K562 (cell line): ENCODE measurements around the gene TPRG1L. TPM values are rescaled to one million over a fixed set of nuclear protein-coding genes. Genes with fewer than 3 reads are reported as not detected.

ENCODE experiments used
- ARID2 ChIP-seq: fragments of 450-650 bp; IDR thresholded peaks from 2 replicates; pipeline ENCODE4 v1.6.1; 2017; ENCODE audit warnings: antibody characterized with exemption, mild to moderate bottlenecking
- BCL6 ChIP-seq: fragments of 250-450 bp; sonication (Bioruptor Pico); IDR thresholded peaks from 2 replicates; pipeline ENCODE4 v1.4.0; 2020
- BMI1 ChIP-seq: fragments of 150-350 bp; IDR thresholded peaks from 2 replicates; pipeline ENCODE4 v1.6.1; 2014; ENCODE audit warnings: low read length
- DPF2 ChIP-seq: fragments of 450-650 bp; IDR thresholded peaks from 2 replicates; pipeline ENCODE4 v1.6.1; 2016
- EGR1 ChIP-seq: fragments of 450-650 bp; conservative IDR thresholded peaks from 2 replicates; pipeline ENCODE4 v1.6.1; 2017; ENCODE audit warnings: mild to moderate bottlenecking
- EHMT2 ChIP-seq: fragments of 450-650 bp; IDR thresholded peaks from 2 replicates; pipeline ENCODE4 v1.6.1; 2018; ENCODE audit warnings: antibody characterized with exemption
- ELF4 ChIP-seq: fragments of 450-650 bp; formaldehyde crosslinking; IDR thresholded peaks from 2 replicates; pipeline ENCODE4 v1.4.0; 2022; ENCODE audit warnings: missing genetic modification characterization
- ETS1 ChIP-seq: conservative IDR thresholded peaks from 2 replicates; pipeline ENCODE4 v1.6.1; 2011; ENCODE audit warnings: low read depth, mild to moderate bottlenecking, low read length; ENCODE audit not compliant: control insufficient read depth
- ETV5 ChIP-seq: sonication (generic); formaldehyde crosslinking; IDR thresholded peaks from 2 replicates; pipeline ENCODE4 v1.4.0; 2020; ENCODE audit warnings: low read depth, mild to moderate bottlenecking, missing genetic modification reagents
- HDAC2 ChIP-seq: fragments of 450-650 bp; IDR thresholded peaks from 2 replicates; pipeline ENCODE4 v1.6.1; 2016; ENCODE audit warnings: mild to moderate bottlenecking
- HMBOX1 ChIP-seq: sonication (generic); IDR thresholded peaks from 2 replicates; pipeline ENCODE4 v1.6.1; 2016
- IRF2 ChIP-seq: sonication (generic); formaldehyde crosslinking; IDR thresholded peaks from 2 replicates; pipeline ENCODE4 v1.8.1; 2022; ENCODE audit warnings: mild to moderate bottlenecking, missing genetic modification reagents
- KAT2B ChIP-seq: IDR thresholded peaks from one replicate; pipeline ENCODE4 v1.6.1; 2012; ENCODE audit warnings: low read depth, mild to moderate bottlenecking, control low read depth, inconsistent platforms, low read length, moderate library complexity
- NBN ChIP-seq: fragments of 450-650 bp; IDR thresholded peaks from 2 replicates; pipeline ENCODE4 v1.6.1; 2016; ENCODE audit warnings: low read depth, mild to moderate bottlenecking
- PHB2 ChIP-seq: fragments of 450-650 bp; IDR thresholded peaks from 2 replicates; pipeline ENCODE4 v1.6.1; 2017; ENCODE audit warnings: low read depth
- SAP30 ChIP-seq: fragments of 200-600 bp; sonication (generic); IDR thresholded peaks from 2 replicates; pipeline ENCODE4 v1.6.1; 2012; ENCODE audit warnings: borderline replicate concordance, low read depth, mild to moderate bottlenecking, moderate library complexity, low read length, control low read depth, inconsistent platforms; ENCODE audit not compliant: insufficient read depth, poor library complexity, severe bottlenecking
- SMARCA5 ChIP-seq: fragments of 450-650 bp; IDR thresholded peaks from 2 replicates; pipeline ENCODE4 v1.6.1; 2016
- XRCC3 ChIP-seq: fragments of 450-650 bp; IDR thresholded peaks from 2 replicates; pipeline ENCODE4 v1.6.1; 2017; ENCODE audit warnings: mild to moderate bottlenecking, moderate library complexity
- ZFP36 ChIP-seq: fragments of 150-350 bp; IDR thresholded peaks from 2 replicates; pipeline ENCODE4 v1.6.1; 2018; ENCODE audit warnings: low read length, low read depth; ENCODE audit not compliant: partially characterized antibody
- ZNF407 ChIP-seq: fragments of 450-650 bp; IDR thresholded peaks from 2 replicates; pipeline ENCODE4 v1.6.1; 2016; ENCODE audit warnings: low read depth
- polyA plus RNA-seq, 8 experiments: library from polyadenylated mRNA; depleted of rRNA in 4 of 8; stranded (reverse) in 5 of 8; unstranded in 3 of 8; fragments of >200 nt; fragmentation: Nextera tagmentation in 2 of 8; fragmentation: Illumina TruSeq in 1 of 8; extraction: Ambion mirVana in 2 of 8; extraction: Trizol in 1 of 8; gene quantifications; 2 replicates each; pipeline versions ENCODE4 v1.2.1 to v1.2.3, GENCODE V29; 2011 to 2014; ENCODE audit warnings: inconsistent platforms in 1 of 8, missing spikeins in 1 of 8
- total RNA-seq, 7 experiments: library from RNA; depleted of rRNA in 6 of 7; stranded (reverse); fragments of >200 nt in 6 of 7; fragmentation: Illumina TruSeq in 2 of 7; extraction: Trizol in 2 of 7; gene quantifications; 2 replicates each; pipeline versions ENCODE4 v1.2.1 to v1.2.3, GENCODE V29; 2011 to 2021; ENCODE audit warnings: low replicate concordance in 1 of 7

The TPRG1L gene
- total and polyA plus RNA-seq, 9 of the 15 experiments (the other 6 are each of a cell fraction or from before 2014, with no cell fraction given): 1.6 to 11.0 (median 6.2) TPM

GRCh38 chr1:3604997-3605823, 19.6 kb upstream of the TPRG1L start (continued):
- peak; percentile 33; the same call in 1 of the 2 replicates for TF ChIP-seq ZNF407
- TF ChIP-seq ELF4: peak; percentile 83
- TF ChIP-seq SMARCA5: peak; percentile 89
- TF ChIP-seq KAT2B: no peak
- TF ChIP-seq ARID2: 0 out of 2 replicates have a peak, but pooled peaks have one; percentile 37
- no peak for TF ChIP-seq HMBOX1
- peak; percentile 38; the same call in 1 of the 2 replicates for TF ChIP-seq EHMT2
- TF ChIP-seq NBN: 0 out of 2 replicates have a peak, but pooled peaks have one; percentile 39
- TF ChIP-seq XRCC3: no peak
- TF ChIP-seq IRF2 (CRISPR knock-in tag): no peak
- no peak for TF ChIP-seq SAP30
- 0 out of 2 replicates have a peak, but pooled peaks have one; percentile 55 for TF ChIP-seq EGR1
- no peak for TF ChIP-seq HDAC2
- no peak for TF ChIP-seq ETV5 (CRISPR knock-in tag)
- TF ChIP-seq ZFP36: no peak
- TF ChIP-seq BMI1: no peak
- TF ChIP-seq DPF2: peak; percentile 52; the same call in 1 of the 2 replicates
- no peak for TF ChIP-seq ETS1
- 0 out of 2 replicates have a peak, but pooled peaks have one; percentile 59 for TF ChIP-seq PHB2
- TF ChIP-seq BCL6: no peak
